ENCODE data around the gene PTPRT. TPM values are rescaled to one million over a fixed set of nuclear protein-coding genes. Genes with fewer than 3 reads are reported as not detected.

The PTPRT gene
- total RNA-seq (2016; rRNA removed; fragmentation: Illumina TruSeq; extraction: Trizol): 0.09 TPM in 1 of 2 replicates, not detected in the other
- total RNA-seq (2016; cell fraction: cytosol; rRNA removed; fragmentation: Illumina TruSeq; extraction: Trizol; ENCODE audit: low read depth): not detected in 2 replicates
- total RNA-seq (2016; cell fraction: insoluble cytoplasmic fraction; rRNA removed; fragmentation: Illumina TruSeq; extraction: Trizol): 0.09 TPM in 1 of 2 replicates, not detected in the other
- not detected in 2 replicates for total RNA-seq (2016; cell fraction: membrane; rRNA removed; fragmentation: Illumina TruSeq; extraction: Trizol)
- total RNA-seq (2016; cell fraction: nucleus; rRNA removed; fragmentation: Illumina TruSeq; extraction: Trizol): not detected in 2 replicates
- polyA plus RNA-seq (2011; rRNA removed): under 0.01 TPM in 2 replicates
- under 0.01 and 0.01 TPM in 2 replicates for polyA plus RNA-seq (2011; cell fraction: cytosol; rRNA removed)
- 0.02 and 0.07 TPM in 2 replicates for polyA plus RNA-seq (2011; cell fraction: nucleus; rRNA removed)
- 0.03 TPM in 1 of 2 replicates, not detected in the other for polyA plus RNA-seq (2012)
- polyA plus RNA-seq (2016; cell fraction: cytosol; fragmentation: Illumina TruSeq; extraction: Trizol; ENCODE audit: low read depth): not detected in 2 replicates
- polyA plus RNA-seq (2016; cell fraction: insoluble cytoplasmic fraction; fragmentation: Illumina TruSeq; extraction: Trizol; ENCODE audit: low read depth): not detected in 2 replicates
- not detected in 2 replicates for polyA plus RNA-seq (2016; cell fraction: membrane; fragmentation: Illumina TruSeq; extraction: Trizol; ENCODE audit: low read depth)
- polyA plus RNA-seq (2016; cell fraction: nucleus; fragmentation: Illumina TruSeq; extraction: Trizol; ENCODE audit: insufficient read depth, low read depth): not detected in 2 replicates
- polyA minus RNA-seq (2011; rRNA and poly(A)+ RNA removed; ENCODE audit: low replicate concordance): not detected in 2 replicates
- not detected in 2 replicates for polyA minus RNA-seq (2011; cell fraction: cytosol; rRNA and poly(A)+ RNA removed)
- polyA minus RNA-seq (2011; cell fraction: nucleus; rRNA and poly(A)+ RNA removed): 0.13 and 0.37 TPM in 2 replicates
- percentile 3 among the genes with signal in this experiment for Bru-seq, nascent RNA
- BruChase-seq, experiment 1, labeled RNA remaining after a 6-hour chase: percentile 1 among the genes with signal in this experiment
- percentile 1 among the genes with signal in this experiment for BruChase-seq, experiment 2, labeled RNA remaining after a 2-hour chase
- long read RNA-seq, experiment 1: 0 reads
- long read RNA-seq, experiment 2: 0 reads

GRCh38 chr20:43189554-43190331, at the start of gene PTPRT:
PTPRT (minus strand) TSS chr20:43189906; CDS start chr20:43189733, 173 bp downstream.
- DNase-seq (ENCODE audit: low spot score) (no peak), FAIRE-seq (no peak), ATAC-seq (no peak)
- in situ Hi-C loops (cut with HindIII; ENCODE audit: extremely low pct_ligation_motif_present, low pct_unique_long_range_greater_than_20kb): loop anchor here (5.0 to 10.0 kb wide), 3 partner anchors 985 to 1452 kb away; no protein-coding TSS in a partner anchor
- no peaks in the 10 kb centered on the region for H3K36me3 ChIP-seq (replicated peaks in 1 of 2; ENCODE audit: control insufficient read depth in 1 of 2, insufficient read depth in 2 of 2, low read length in 2 of 2)
- 0 out of 2 replicates have a peak, but pooled peaks have one; percentile 26 for TF ChIP-seq DNMT1 (CRISPR knock-in tag; IDR thresholded peaks at IDR 0.05)
- no peak for TF ChIP-seq ZNF646 (CRISPR knock-in tag; IDR thresholded peaks at IDR 0.05)
- no peak within 1 kb of the TSS for H3K4me3 ChIP-seq (replicated peaks in 1 of 3; ENCODE audit: insufficient read depth in 1 of 3, low read depth in 2 of 3, low read length in 3 of 3)
- no peak within 1 kb of the TSS for H3K4me2 ChIP-seq (ENCODE audit: low read depth, low read length)
- BruUV-seq (replicated peaks): no TSS peak
- no peaks in the 10 kb centered on the region for H3K9me3 ChIP-seq (ENCODE audit: low read length)
- H3K9ac ChIP-seq (ENCODE audit: insufficient read depth, low read depth, low read length): no peak within 1 kb of the TSS
- no peaks in the 10 kb centered on the region; the same call in 1 of the 2 replicates for H4K20me1 ChIP-seq (ENCODE audit: insufficient read depth, low read length)
- no peaks in the 10 kb centered on the region for H3K79me2 ChIP-seq (ENCODE audit: insufficient read depth, low read length)
- WGBS (ENCODE audit: low lambda C conversion rate): 54% methylated on average over 37 of the region's 115 CpGs
- H3K27ac ChIP-seq (ENCODE audit: extremely low read length, insufficient read depth, low read length): no peak within 1 kb of the TSS
- H3K27me3 ChIP-seq (ENCODE audit: control insufficient read depth in 1 of 2, insufficient read depth in 2 of 2, low read length in 2 of 2): peaks cover 9 to 37% of the 10 kb centered on the region in 2 experiments; a peak in 3 of 5 replicates
- CTCF ChIA-PET (ENCODE audit: low intra/inter-chr PET ratio, low total read pairs): no interaction called here
- intact Hi-C loops (cut with micrococcal nuclease; ENCODE audit: unreplicated experiment): no loop called here
- H3K4me1 ChIP-seq (ENCODE audit: insufficient read depth, low read length): no peaks in the 10 kb centered on the region
- no peak within 1 kb of the TSS for H2AFZ ChIP-seq (ENCODE audit: low read length)
- POLR2A ChIA-PET: no interaction called here
